HG03432 (cell line): ENCODE data around the gene DPM3.

Source experiments
- ATAC-seq: cut with Tn5 transposase; IDR thresholded peaks from one replicate; pipeline ENCODE4 v1.9.1; 2021; ENCODE audit warnings: mild to moderate bottlenecking, moderate library complexity; ENCODE audit not compliant: unreplicated experiment

Gene DPM3

DNA sequence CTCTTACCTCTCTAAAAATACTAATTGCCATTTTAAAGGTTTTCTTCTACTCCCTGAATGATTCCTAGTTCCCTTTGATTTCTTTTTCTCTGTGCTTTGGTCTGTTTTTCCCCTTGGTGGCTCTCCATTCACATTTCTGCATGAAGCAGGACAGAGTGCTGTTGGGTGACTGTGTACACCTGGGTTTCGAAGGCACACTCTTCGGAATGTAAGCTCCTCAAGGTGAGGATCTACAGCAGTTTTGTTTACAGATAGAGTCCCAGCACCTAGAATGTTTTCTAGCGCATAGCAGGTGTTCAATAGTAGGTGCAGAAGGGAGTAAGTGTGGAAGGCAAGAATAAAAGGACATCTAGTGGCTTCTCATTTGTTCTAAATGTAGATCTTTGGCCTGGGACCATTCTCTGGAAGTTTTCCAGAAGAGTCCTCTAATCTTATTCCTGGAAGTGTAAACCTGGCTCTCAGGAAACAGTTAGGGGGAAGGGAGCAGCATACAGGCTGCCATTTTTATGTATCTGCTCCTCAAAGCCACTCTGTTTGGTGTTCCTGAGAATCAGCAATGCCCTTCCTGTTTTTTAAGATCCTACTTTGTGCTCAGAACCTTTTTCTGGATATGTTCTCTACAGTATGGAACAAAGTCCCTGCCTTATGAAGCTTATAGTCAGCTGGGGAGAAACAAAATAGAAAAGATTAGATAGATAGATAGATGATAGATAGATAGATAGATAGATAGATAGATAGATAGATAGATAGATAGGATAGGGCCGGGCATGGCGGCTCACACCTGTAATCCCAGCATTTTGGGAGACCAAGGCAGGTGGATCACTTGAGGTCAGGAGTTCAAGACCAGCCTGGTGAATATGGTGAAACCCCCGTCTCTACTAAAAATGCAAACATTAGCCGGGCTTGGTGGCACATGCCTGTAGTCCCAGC is 35.5 kb downstream of the DPM3 start:
- ATAC-seq, result no peak

DNA sequence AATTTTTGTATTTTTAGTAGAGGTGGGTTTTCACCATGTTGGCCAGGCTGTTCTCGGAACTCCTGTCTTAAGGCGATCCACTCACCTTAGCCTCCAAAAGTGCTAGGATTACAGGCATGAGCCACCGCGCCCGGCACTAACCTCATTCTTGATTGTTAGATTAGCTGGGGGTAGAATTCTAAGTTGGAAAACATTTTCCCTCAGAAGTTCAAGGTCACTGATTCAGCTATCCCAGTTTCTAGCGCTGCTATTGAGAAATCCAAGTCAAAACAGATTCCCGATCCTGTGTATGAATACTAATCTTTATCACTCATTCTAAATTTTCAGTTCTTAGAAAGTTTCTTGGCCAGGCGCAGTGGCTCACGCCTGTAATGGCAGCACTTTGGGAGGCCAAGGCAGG is 37.0 kb downstream of the DPM3 start:
- ATAC-seq, result no peak

DNA sequence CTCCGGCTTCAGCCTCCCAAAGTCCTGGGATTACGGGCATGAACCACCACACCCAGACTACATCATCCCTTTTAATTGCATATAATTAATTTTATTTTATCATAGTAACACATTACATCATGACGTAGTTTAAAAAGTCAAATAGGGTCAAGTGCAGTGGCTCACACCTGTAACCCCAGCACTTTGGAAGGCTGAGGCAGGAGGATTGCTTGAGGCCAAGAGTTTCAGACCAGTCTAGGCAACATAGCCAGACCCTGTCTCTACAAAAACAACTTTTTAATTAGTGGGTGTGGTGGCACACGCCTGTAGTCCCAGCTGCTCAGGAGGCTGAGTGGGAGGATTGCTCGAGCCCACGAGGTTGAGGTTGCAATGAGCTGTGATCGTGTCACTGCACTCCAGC is 41.0 kb downstream of the DPM3 start:
- ATAC-seq, result no peak

DNA sequence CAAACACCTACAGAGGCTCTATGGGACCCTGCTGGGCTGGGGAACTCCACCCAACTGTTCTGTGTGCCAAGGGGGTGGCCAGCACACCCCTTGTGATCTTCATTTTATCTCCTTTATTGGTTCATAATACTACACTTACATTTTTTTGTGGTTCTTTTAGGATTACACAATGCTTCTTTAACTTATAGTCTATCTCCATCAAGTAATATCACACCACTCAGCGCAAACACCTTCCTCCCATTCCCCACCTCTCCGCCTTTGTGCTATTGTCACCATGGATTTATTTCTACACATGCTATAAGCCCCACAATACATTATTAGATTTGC is 45.7 kb downstream of the DPM3 start:
- ATAC-seq, result no peak

DNA sequence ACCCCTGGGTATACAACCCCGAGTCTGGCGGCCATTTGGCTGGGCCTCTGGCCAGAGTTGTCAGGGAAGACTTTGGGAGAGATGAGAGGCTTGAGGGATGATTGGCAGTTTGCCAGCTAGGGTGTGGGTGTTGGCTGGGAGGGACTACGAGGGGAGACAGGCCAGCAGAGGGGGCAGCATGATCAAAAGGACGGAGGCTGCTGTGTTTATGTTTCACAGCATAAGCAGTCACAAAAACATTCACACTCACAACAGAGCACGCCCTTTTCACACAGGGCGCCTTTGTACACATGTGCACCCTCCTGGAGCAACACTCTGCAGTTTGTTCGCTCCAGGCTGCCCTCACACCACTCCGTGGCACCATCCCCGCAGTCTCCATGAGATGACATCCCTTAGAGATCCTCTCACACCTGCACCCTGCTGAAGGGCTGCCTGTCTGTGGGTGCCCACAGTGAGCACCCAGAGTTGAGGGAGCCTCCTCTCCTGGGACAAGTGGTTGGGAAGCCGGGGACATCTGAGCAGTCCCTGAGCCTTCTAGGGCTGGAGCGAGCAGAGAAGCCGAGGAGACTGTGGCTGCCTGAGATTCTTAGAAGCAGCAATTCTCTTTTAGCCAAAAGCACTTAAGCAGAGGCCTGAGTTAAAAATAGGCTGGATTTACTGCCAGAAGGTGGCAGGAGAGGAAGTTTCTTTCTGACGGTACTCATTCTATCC is 46.3 kb downstream of the DPM3 start:
- ATAC-seq, result no peak

DNA sequence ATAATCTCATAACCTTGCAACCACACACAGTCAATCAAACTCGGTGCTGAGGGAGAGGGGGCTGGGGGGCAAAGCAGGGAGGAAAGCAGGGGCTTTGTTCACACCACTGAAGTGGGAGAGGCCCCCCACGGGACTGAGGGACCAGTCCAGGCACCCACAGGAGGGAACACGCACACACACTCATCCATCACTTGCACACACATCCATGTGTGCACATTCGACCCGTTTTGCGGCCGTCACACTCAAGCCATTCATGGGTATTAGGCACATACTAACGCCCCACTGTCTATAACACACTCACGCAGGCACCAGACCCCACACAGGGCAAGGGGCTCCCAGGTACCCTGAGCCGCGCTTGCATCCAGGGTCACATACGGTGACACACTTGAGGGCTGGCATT is 47.7 kb downstream of the DPM3 start:
- ATAC-seq, result no peak

DNA sequence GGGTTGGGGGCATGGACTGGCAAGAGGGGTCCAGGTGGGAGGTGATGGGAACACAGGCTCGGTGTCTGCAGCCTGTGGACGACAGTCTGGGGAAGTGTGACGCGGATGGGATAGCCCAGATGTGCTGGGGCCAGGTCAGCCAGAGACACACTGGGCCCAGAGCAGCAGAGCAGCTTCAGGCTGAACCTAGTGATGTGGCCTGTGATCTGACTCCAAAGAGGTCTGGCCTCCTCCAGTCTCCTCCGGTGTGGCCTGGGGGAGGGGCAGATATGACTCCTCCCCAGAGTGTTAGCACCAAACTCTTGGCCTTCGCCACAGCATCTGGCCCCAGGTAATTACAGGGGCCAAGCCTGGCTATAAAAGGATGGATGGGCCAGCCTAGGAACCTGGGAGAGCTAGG is 48.2 kb downstream of the DPM3 start:
- ATAC-seq, result no peak

DNA sequence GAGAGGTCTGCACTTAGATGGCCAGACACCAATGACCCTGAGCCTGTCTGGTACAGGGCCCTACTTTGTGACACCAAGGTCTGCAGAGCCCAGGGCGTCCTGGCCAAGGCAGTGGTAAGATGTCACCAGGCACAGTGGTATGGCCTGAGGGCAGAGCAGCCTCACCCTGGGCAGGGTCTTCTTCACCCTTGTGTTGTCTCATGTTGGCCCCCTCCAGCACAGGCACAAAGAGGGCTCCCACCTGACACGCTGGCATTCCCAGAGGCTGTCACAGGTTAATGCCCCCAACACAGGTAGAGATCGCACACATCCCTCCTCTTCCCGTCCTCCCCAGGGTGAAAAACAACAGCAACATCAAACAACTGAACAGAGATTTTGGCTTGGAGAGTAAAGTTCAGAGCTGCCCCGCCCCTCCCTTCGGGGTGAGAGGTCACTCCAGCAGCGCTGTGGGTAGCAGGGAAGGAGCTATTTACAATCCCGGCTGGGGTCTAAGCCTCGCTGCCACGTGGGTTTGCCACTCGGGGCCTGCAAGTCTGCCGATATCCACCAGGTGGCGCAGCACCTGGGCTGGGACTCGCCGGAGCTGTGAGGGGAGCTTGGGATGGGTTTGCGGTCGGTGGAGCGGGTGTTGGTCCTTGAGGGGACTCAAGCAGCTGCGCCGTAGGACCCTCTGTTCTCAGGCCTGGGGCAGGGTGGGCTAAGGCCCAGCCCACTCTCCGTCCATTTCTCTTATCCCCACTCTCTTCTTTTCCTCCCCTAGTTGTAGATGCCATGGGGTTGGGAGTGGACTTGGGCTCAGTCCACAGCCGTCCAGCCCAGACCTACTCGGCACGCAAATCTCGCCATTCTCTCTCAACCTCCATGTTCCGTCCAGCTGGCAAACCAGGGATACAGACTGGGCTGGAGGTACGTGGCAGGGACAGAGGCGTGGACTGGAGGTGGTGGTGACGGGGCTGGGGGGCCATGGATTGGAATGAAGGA is 49.0 kb downstream of the DPM3 start:
- no peak for ATAC-seq
